HUES64 (cell line): ENCODE measurements around the gene TMEM8B.

Experiments used
- H3K27ac ChIP-seq: 2 replicates; pipeline ENCODE4 v1.7.0; 2013; ENCODE audit warnings: low read depth, low read length, inconsistent platforms
- H3K27me3 ChIP-seq: 2 replicates; pipeline ENCODE4 v1.6.1; 2013; ENCODE audit warnings: mild to moderate bottlenecking, low read length; ENCODE audit not compliant: insufficient read depth
- H3K36me3 ChIP-seq: 2 replicates; pipeline ENCODE4 v1.6.1; 2013; ENCODE audit warnings: mild to moderate bottlenecking, low read length; ENCODE audit not compliant: insufficient read depth
- H3K4me1 ChIP-seq: 2 replicates; pipeline ENCODE4 v1.6.1; 2013; ENCODE audit warnings: mild to moderate bottlenecking, low read length, moderate library complexity; ENCODE audit not compliant: insufficient read depth
- H3K4me3 ChIP-seq: 2 replicates; pipeline ENCODE4 v1.5.1; 2013; ENCODE audit warnings: mild to moderate bottlenecking, low read length, moderate library complexity
- H3K9ac ChIP-seq: 2 replicates; pipeline ENCODE4 v1.6.1; 2013; ENCODE audit warnings: mild to moderate bottlenecking, low read depth, low read length
- H3K9me3 ChIP-seq: 2 replicates; pipeline ENCODE4 v1.6.1; 2013; ENCODE audit warnings: low read depth, low read length; ENCODE audit not compliant: insufficient read depth
- WGBS: fragments of 150-250, 120-280 bp; methylation state at CpG from one replicate; pipeline ENCODE4 v1.1.7; 2013; ENCODE audit warnings: missing lambda C conversion rate; 5-methylcytosine and 5-hydroxymethylcytosine counted together

TMEM8B gene

DNA sequence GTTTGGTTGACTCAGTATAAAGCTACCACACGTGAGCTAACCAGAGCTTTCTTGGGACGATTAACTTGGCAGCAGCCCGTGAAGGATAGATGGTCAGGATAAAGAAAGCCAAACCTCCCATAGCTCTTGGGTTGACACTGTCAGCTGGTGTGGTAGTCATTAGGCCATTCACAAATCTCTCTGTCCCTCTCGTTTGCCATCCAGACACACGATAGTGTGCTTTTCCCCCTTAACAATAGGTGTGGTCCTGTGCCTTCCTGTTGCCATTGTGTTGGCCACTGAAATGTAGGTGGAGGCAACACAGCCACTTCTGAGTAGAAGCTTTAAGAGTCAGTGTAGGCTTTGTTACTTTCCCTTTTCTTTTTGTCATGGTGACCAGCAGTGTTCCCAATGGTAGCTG, 29.4 kb downstream of the TMEM8B start:
- Histone ChIP-seq H3K9me3 (no peaks in the 10 kb centered on the region), H3K27me3 (no peaks in the 10 kb centered on the region), H3K4me1 (no peaks in the 10 kb centered on the region), H3K36me3 (no peaks in the 10 kb centered on the region; the same call in 1 of the 2 replicates), H3K27ac (no peak overlapping the region), H3K9ac (no peak overlapping the region), H3K4me3 (no peak overlapping the region)
- 94% methylated on average over 5 of the region's 5 CpGs for WGBS

DNA sequence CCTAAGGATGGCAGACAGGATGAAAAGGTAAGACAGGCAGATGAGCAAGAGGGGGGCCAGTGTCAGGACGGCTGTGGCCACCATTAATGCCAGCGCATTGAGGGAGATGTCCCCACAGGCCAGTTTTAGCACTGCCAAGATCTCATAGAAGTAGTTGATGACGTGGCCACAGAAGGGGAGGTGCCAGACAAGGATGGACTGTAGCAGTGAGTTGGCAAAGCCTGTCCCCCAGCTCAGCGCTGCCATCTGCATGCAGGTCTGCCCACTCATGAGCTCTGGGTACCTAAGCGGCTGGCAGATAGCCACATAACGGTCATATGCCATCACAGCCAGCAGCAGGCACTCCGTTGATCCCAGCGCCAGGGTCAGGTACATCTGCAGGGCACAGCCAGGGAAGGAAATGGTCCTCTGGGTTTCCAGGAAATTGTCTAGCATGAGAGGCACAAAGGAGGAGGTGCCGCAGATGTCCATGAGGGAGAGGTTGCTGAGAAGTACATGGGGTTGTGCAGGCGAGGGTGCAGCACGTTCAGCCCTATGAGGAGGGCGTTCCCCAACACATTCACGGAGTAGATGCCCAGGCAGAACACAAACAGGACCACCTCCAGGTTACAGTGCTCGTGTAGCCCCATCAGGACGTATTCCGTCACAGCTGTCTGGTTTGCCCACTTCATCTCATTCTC, 30.4 kb downstream of the TMEM8B start:
- no peaks in the 10 kb centered on the region for H3K4me1 ChIP-seq
- no peak overlapping the region for H3K4me3 ChIP-seq
- H3K9me3 ChIP-seq = no peaks in the 10 kb centered on the region
- no peak overlapping the region for H3K9ac ChIP-seq
- no peak overlapping the region for H3K27ac ChIP-seq
- H3K36me3 ChIP-seq = no peaks in the 10 kb centered on the region
- 0 out of 2 replicates have a peak, but pooled peaks cover 2% of the 10 kb centered on the region for H3K27me3 ChIP-seq
- WGBS = 86% methylated on average over 16 of the region's 16 CpGs

DNA sequence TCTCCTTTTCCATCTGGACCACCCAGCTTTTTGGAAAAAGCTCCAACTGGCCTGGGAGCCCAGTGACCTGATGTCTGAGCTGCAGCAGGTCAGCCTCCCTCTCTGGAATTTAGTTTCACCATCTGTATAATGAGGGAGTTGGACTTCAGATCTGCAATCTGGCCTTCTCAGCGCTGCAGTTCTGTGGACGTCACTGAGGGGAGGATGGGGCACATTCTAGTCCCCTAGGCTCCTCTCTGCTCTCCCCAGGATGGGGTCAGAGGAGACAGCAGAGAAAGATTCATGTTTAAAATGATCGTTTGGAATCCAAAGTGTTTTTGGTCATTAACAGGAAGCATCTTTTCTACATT, 30.9 kb downstream of the TMEM8B start:
- Histone ChIP-seq H3K27ac (no peak overlapping the region), H3K27me3 (0 out of 2 replicates have a peak, but pooled peaks cover 3% of the 10 kb centered on the region), H3K4me1 (no peaks in the 10 kb centered on the region), H3K9me3 (no peaks in the 10 kb centered on the region), H3K36me3 (no peaks in the 10 kb centered on the region), H3K9ac (no peak overlapping the region), H3K4me3 (no peak overlapping the region)
- WGBS = 89% methylated on average over 3 of the region's 3 CpGs

DNA sequence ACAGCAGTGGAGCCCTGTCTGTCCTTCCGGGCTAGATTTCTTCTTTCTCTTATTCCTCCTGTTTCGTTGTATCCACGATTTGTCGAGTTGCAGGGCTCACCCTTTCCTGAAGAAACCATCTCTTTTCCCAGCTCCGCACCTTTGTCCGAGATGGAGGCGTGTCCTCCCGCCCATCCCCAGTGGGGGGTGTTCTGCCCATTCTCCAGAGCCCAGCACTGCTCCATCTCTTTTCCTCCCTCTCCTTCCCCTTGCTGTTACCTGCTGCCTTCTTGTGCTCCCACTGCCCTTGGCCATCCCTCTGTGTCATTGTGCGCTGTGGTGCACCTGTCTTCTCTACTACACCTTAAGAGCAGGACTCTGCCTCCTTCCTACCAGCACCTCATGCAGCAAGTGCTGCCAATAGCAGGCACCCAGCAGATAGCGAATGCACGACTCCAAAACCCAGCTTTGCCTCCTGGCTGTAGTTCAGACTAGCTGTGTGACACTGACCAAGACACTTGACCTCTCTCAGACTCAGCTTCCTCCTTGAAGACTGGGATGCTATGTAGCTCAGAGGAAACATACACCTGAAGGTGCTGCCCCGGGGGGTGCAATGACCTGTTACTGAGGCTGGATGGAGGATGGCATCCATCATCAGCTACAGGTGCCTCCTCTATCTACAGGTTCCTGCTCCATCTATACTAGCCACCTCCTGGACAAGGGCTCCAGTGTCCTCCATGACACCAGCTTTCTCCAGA, 32.3 kb downstream of the TMEM8B start:
- H3K4me1 ChIP-seq = no peaks in the 10 kb centered on the region
- H3K4me3 ChIP-seq = no peak overlapping the region
- 61% methylated on average over 12 of the region's 12 CpGs for WGBS
- no peak overlapping the region for H3K27ac ChIP-seq
- H3K36me3 ChIP-seq = no peaks in the 10 kb centered on the region
- H3K9ac ChIP-seq = no peak overlapping the region
- H3K9me3 ChIP-seq = no peaks in the 10 kb centered on the region
- 0 out of 2 replicates have a peak, but pooled peaks cover 3% of the 10 kb centered on the region for H3K27me3 ChIP-seq

DNA sequence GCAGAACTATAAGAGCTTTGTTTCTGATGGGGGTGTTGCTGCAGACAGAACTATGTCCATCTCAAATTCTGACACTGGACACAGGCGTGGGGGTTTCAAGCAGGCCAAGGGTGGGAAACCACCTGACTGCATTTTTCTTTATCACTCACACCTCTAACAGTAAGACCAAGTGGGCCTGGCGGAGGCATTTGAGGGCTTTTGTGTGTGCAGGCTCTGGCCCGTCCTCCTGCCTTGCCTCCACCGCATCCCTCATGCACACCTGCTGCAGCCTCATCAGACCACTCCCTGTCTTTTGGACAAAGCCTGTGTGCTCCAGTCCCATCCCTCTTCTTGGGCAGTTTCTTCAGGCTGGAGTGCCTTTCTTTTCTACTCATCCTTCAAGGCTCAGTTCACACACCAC, 33.3 kb downstream of the TMEM8B start:
- Histone ChIP-seq H3K36me3 (no peaks in the 10 kb centered on the region), H3K27ac (no peak overlapping the region), H3K4me1 (no peaks in the 10 kb centered on the region), H3K9me3 (no peaks in the 10 kb centered on the region), H3K27me3 (0 out of 2 replicates have a peak, but pooled peaks cover 3% of the 10 kb centered on the region), H3K9ac (no peak overlapping the region), H3K4me3 (no peak overlapping the region)
- 91% methylated on average over 4 of the region's 4 CpGs for WGBS

DNA sequence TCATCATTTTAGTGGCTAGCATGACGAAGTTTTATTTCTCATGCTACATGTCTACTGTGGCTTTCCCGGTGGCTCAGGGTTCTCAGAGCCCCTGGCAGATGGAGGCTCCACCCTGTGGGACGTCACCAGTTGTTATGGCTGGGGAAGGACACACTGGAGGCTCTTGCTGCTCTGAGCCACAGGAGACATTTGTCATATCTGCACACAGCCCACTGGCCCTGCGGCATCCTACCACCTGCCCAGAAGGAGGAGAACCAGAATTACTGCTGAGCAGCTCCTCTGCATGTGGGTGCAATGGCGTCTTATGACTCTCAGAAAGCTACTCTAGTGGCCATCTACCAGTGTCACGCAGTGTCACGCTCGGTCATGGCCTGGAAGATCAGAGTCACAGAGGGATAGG, 34.6 kb downstream of the TMEM8B start:
- WGBS = 81% methylated on average over 8 of the region's 8 CpGs

DNA sequence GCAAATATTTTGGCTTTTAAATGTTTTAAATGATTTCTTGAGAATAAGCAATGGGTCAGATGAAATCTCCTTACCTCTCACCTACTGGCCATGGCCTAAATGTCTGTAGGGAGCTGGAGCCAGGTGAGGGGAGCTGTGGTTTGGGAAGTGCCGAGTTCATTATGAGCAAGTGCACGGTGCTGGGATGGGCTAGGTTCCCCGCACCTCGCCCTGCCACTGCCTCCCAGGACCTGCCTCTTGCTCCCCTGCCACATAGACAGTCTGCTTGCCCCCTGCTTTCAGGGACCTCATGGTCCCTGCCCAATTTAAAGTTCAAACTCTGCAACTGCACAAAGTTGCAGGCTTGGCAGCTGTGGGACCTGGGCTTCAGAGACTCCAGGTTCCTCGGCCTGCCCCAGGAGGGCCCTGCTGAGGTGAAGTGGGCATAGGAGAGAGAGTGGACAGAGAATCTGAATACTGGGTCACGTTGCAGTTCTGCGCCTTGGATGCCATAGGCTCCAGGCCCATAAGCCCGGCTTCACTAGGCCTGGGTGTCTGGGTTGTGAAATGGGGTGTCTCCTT, 35.7 kb downstream of the TMEM8B start:
- H3K27me3 ChIP-seq = 0 out of 2 replicates have a peak, but pooled peaks cover 3% of the 10 kb centered on the region
- 84% methylated on average over 8 of the region's 8 CpGs for WGBS
- H3K9ac ChIP-seq = 0 out of 2 replicates have a peak overlapping the region, but pooled peaks have one; percentile 7
- no peak overlapping the region for H3K27ac ChIP-seq
- no peak overlapping the region for H3K4me3 ChIP-seq
- no peaks in the 10 kb centered on the region for H3K36me3 ChIP-seq
- no peaks in the 10 kb centered on the region for H3K9me3 ChIP-seq
- H3K4me1 ChIP-seq = peaks cover 9% of the 10 kb centered on the region; the same call in 1 of the 2 replicates

More for the DNA sequence above, 34.6 kb downstream of the TMEM8B start:
- no peak overlapping the region for H3K27ac ChIP-seq
- H3K27me3 ChIP-seq = 0 out of 2 replicates have a peak, but pooled peaks cover 3% of the 10 kb centered on the region
- H3K9ac ChIP-seq = no peak overlapping the region
- H3K4me3 ChIP-seq = no peak overlapping the region
- no peaks in the 10 kb centered on the region for H3K36me3 ChIP-seq
- H3K4me1 ChIP-seq = peaks cover 3% of the 10 kb centered on the region; the same call in 1 of the 2 replicates
- no peaks in the 10 kb centered on the region for H3K9me3 ChIP-seq

DNA sequence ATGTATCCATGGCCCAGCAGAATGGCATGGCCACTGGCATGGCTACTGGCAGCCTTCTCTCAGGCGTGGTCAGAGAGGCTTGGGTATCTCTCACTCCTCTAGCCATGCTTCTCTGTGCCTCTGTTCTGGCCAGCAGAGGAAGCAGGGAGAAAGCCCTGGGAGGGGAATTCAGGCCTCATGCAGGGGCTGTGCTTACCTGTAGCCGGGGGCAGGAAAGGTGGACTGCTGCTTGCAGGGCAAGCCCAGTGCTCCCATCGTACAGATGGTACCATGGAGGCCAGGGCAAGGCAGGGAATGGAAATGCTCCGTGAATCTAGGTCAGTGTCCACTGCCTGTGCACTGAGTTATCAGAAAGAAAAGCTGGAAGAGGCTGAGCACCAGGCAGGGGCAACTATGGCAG, 38.5 kb downstream of the TMEM8B start:
- Histone ChIP-seq H3K4me3 (no peak overlapping the region), H3K4me1 (peaks cover 9% of the 10 kb centered on the region; the same call in 1 of the 2 replicates), H3K9ac (no peak overlapping the region), H3K27ac (no peak overlapping the region), H3K27me3 (0 out of 2 replicates have a peak, but pooled peaks cover 3% of the 10 kb centered on the region), H3K9me3 (no peaks in the 10 kb centered on the region), H3K36me3 (no peaks in the 10 kb centered on the region)
- 94% methylated on average over 4 of the region's 4 CpGs for WGBS

DNA sequence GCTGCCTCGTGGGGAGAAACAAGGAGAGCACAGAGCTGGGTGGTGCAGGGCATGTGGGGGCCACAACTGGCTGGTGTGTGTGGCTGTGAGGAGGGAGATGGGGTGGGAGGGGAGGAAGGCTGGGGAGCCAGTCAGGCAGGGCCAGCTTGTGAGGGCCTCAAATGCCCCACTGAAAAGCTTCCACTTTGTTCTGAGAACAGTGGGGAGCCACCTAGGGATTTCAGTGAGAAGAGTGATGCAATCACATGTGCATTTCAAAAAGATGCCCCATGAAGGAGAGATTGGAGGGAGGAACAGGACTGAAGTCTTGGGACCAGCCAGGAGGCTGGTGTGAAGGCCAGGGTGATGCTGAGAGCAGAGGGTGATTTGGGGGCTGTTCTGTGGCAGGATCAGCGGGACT, 39.9 kb downstream of the TMEM8B start:
- WGBS = 70% methylated on average over 2 of the region's 2 CpGs
- Histone ChIP-seq H3K4me1 (peaks cover 9% of the 10 kb centered on the region; the same call in 1 of the 2 replicates), H3K27me3 (0 out of 2 replicates have a peak, but pooled peaks cover 3% of the 10 kb centered on the region), H3K9ac (no peak overlapping the region), H3K36me3 (no peaks in the 10 kb centered on the region), H3K27ac (no peak overlapping the region), H3K4me3 (no peak overlapping the region), H3K9me3 (no peaks in the 10 kb centered on the region)

DNA sequence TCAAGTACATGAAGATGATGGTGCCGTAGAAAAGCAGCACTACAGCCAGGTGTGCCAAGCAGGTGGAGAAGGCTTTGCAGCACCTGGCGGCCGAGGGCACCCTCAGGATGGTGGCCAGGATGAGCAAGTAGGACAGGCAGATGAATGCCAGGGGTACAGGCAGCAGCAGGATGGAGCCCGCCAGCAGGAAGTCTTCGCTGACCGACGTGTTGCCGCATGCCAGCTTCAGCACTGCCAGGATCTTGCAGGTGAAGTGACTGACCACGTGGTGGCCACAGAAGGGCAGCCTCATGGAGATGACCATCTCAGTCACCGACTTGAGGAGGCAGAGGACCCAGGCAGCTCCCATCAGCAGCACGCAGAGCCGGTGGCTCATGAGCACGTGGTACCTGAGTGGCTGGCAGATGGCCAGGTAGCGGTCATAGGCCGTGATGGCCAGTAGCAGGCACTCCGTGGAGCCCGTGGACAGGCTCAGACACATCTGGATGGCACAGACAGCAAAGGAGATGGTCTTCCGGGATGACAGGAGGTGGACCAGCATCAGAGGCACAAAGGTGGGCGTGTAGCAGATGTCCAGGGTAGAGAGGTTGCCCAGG, 40.7 kb downstream of the TMEM8B start:
- Histone ChIP-seq H3K27ac (no peak overlapping the region), H3K27me3 (no peaks in the 10 kb centered on the region), H3K4me1 (peaks cover 9% of the 10 kb centered on the region; the same call in 1 of the 2 replicates), H3K9me3 (no peaks in the 10 kb centered on the region), H3K36me3 (no peaks in the 10 kb centered on the region), H3K4me3 (no peak overlapping the region), H3K9ac (no peak overlapping the region)
- 95% methylated on average over 19 of the region's 19 CpGs for WGBS
